IMR-90 (cell line): ENCODE data around the gene STARD4. TPM values are rescaled to one million over a fixed set of nuclear protein-coding genes. Genes with fewer than 3 reads are reported as not detected.

Experiments
- ATAC-seq: fragments of 200-7000 bp; cut with Tn5 transposase; 2 replicates; pipeline ENCODE4 v1.9.1; 2020; ENCODE audit warnings: low read depth, mild to moderate bottlenecking, moderate library complexity
- BruUV-seq: library from RNA; stranded (reverse); fragments of 400-500 nt; replicated peaks from 2 replicates; lab custom pipeline; 2021; lab: Mats Ljungman, UMichigan
- CTCF ChIA-PET: fragments of 300-600 bp; formaldehyde crosslinking; extraction: SDS; loops from one replicate; lab custom pipeline; 2021; ENCODE audit warnings: antibody characterized with exemption; lab: Yijun Ruan, JAX
- POLR2A ChIA-PET: fragments of 300-600 bp; sonication (Branson Sonifier 250); formaldehyde crosslinking; loops from one replicate; lab custom pipeline; 2022; ENCODE audit warnings: antibody characterized with exemption; ENCODE audit not compliant: unreplicated experiment; lab: Charles Lee
- DNase-seq: peaks from one replicate; pipeline ENCODE4 v3.0.0; 2013
- H2AFZ ChIP-seq: replicated peaks from 2 replicates; pipeline ENCODE3; 2013; ENCODE audit warnings: low read length, mild to moderate bottlenecking; ENCODE audit not compliant: poor library complexity
- H2AK5ac ChIP-seq: 2 replicates; pipeline ENCODE4 v1.6.1; 2013; ENCODE audit warnings: low read depth, low read length, inconsistent platforms
- H2AK9ac ChIP-seq: replicated peaks from 2 replicates; pipeline ENCODE3; 2013; ENCODE audit warnings: mild to moderate bottlenecking, low read depth, low read length, moderate library complexity; ENCODE audit not compliant: poor library complexity
- H2BK120ac ChIP-seq: 2 replicates; pipeline ENCODE4 v1.6.1; 2013; ENCODE audit warnings: low read depth, low read length, inconsistent platforms
- H2BK15ac ChIP-seq: 3 replicates; pipeline ENCODE4 v1.6.1; 2013; ENCODE audit warnings: low read depth, low read length, inconsistent platforms
- H2BK20ac ChIP-seq: 2 replicates; pipeline ENCODE4 v1.6.1; 2013; ENCODE audit warnings: low read depth, mild to moderate bottlenecking, inconsistent platforms, low read length, moderate library complexity
- H2BK5ac ChIP-seq: 2 replicates; pipeline ENCODE4 v1.6.1; 2013; ENCODE audit warnings: mild to moderate bottlenecking, low read depth, low read length, inconsistent platforms; ENCODE audit not compliant: poor library complexity, severe bottlenecking
- H3K14ac ChIP-seq: replicated peaks from 2 replicates; pipeline ENCODE4 v1.6.1; 2013; ENCODE audit warnings: low read depth, low read length, inconsistent platforms
- H3K18ac ChIP-seq: 2 replicates; pipeline ENCODE4 v1.6.1; 2013; ENCODE audit warnings: low read depth, low read length, control low read depth
- H3K23ac ChIP-seq: 2 replicates; pipeline ENCODE4 v1.6.1; 2013; ENCODE audit warnings: low read depth, low read length, inconsistent platforms
- H3K27ac ChIP-seq: 2 replicates; pipeline ENCODE4 v1.5.1; 2013; ENCODE audit warnings: mild to moderate bottlenecking, control low read depth, low read length; ENCODE audit not compliant: insufficient read depth
- H3K27me3 ChIP-seq: 2 replicates; pipeline ENCODE4 v1.6.1; 2013; ENCODE audit warnings: low read length; ENCODE audit not compliant: control insufficient read depth, insufficient read depth
- H3K36me3 ChIP-seq: 2 replicates; pipeline ENCODE4 v1.6.1; 2013; ENCODE audit warnings: low read length, mixed read lengths; ENCODE audit not compliant: control insufficient read depth, insufficient read depth
- H3K4ac ChIP-seq: 2 replicates; pipeline ENCODE4 v1.6.1; 2013; ENCODE audit warnings: low read depth, low read length, inconsistent platforms
- H3K4me1 ChIP-seq: 2 replicates; pipeline ENCODE4 v1.6.1; 2013; ENCODE audit warnings: low read length, mixed read lengths; ENCODE audit not compliant: control insufficient read depth, insufficient read depth
- H3K4me2 ChIP-seq: 2 replicates; pipeline ENCODE4 v1.6.1; 2013; ENCODE audit warnings: low read depth, mild to moderate bottlenecking, control low read depth, low read length, moderate library complexity
- H3K4me3 ChIP-seq: 2 replicates; pipeline ENCODE4 v1.5.1; 2013; ENCODE audit warnings: low read depth, mild to moderate bottlenecking, control low read depth, low read length, moderate library complexity; ENCODE audit not compliant: insufficient read depth
- H3K56ac ChIP-seq: 2 replicates; pipeline ENCODE4 v1.6.1; 2013; ENCODE audit warnings: low read length, inconsistent platforms; ENCODE audit not compliant: insufficient read depth; ENCODE audit errors: extremely low read depth
- H3K79me1 ChIP-seq, 2 experiments: 2 replicates each; pipeline ENCODE4 v1.6.1; 2013; ENCODE audit warnings: low read length in 2 of 2, inconsistent platforms in 1 of 2, low read depth in 1 of 2
- H3K9ac ChIP-seq: 2 replicates; pipeline ENCODE4 v1.6.1; 2013; ENCODE audit warnings: low read depth, low read length, control low read depth
- H3K9me1 ChIP-seq: 2 replicates; pipeline ENCODE4 v1.6.1; 2013; ENCODE audit warnings: low read length, inconsistent platforms; ENCODE audit not compliant: insufficient read depth
- H3K9me3 ChIP-seq: 2 replicates; pipeline ENCODE4 v1.6.1; 2013; ENCODE audit warnings: low read length; ENCODE audit not compliant: control insufficient read depth, insufficient read depth
- H4K20me1 ChIP-seq: 2 replicates; pipeline ENCODE4 v1.6.1; 2013; ENCODE audit warnings: low read length, inconsistent platforms; ENCODE audit not compliant: insufficient read depth
- H4K5ac ChIP-seq: 2 replicates; pipeline ENCODE4 v1.6.1; 2013; ENCODE audit warnings: mild to moderate bottlenecking, low read depth, low read length, control low read depth
- H4K8ac ChIP-seq, 2 experiments: 2 replicates each; pipeline ENCODE4 v1.6.1; 2013; ENCODE audit warnings: low read depth in 2 of 2, low read length in 2 of 2, control low read depth in 1 of 2, inconsistent platforms in 1 of 2
- H4K91ac ChIP-seq: 2 replicates; pipeline ENCODE4 v1.6.1; 2013; ENCODE audit warnings: low read depth, low read length, inconsistent platforms; ENCODE audit not compliant: insufficient read depth
- BHLHE40 ChIP-seq: fragments of 150-350 bp; IDR thresholded peaks from 2 replicates; pipeline ENCODE4 v1.6.1; 2016; ENCODE audit warnings: mild to moderate bottlenecking, low read depth, low read length
- RAD21 ChIP-seq: IDR thresholded peaks from 2 replicates; pipeline ENCODE4 v1.6.1; 2012; ENCODE audit warnings: low read length, improper control_type of control experiment
- dilution Hi-C: fragments of 300-500 bp; cut with HindIII; formaldehyde crosslinking; loops from one replicate; pipeline ENCODE4 v1.14.3; 2018; ENCODE audit warnings: low sequenced_read_pairs; ENCODE audit not compliant: unreplicated experiment
- in situ Hi-C: fragments of 300-500 bp; cut with MboI; formaldehyde crosslinking; loops from 3 replicates; pipeline ENCODE4 v1.14.3; 2019; ENCODE audit warnings: low sequenced_read_pairs, inconsistent platforms, mixed read lengths
- intact Hi-C: fragments of 100-400 bp; cut with micrococcal nuclease; formaldehyde crosslinking; loops from 2 replicates; pipeline ENCODE4 v1.10.0; 2022
- polyA plus RNA-seq, 3 experiments: library from polyadenylated mRNA; depleted of rRNA; stranded (reverse); fragments of >200 nt; gene quantifications; 2 replicates each; pipeline ENCODE4 v1.2.3, GENCODE V29; 2012; ENCODE audit warnings: low replicate concordance in 1 of 3
- total RNA-seq: library from RNA; depleted of rRNA; stranded (reverse); fragments of >200 nt; gene quantifications from 2 replicates; pipeline ENCODE4 v1.2.3, GENCODE V29; 2012

The STARD4 gene
- total and polyA plus RNA-seq, 2 of the 4 experiments (the other 2 are of a cell fraction) = 21.5 to 30.3 TPM

- BruUV-seq = no TSS peak
- Histone ChIP-seq H4K8ac (no peak overlapping the region), H4K91ac (no peak overlapping the region), H4K20me1 (no peaks in the 10 kb centered on the region), H3K9me1 (no peaks in the 10 kb centered on the region), H3K4me3 (no peak overlapping the region), H2AK5ac (no peak overlapping the region), H3K9ac (no peak overlapping the region), H3K18ac (no peak overlapping the region), H3K36me3 (no peaks in the 10 kb centered on the region), H2BK5ac (no peak overlapping the region), H3K79me1 (no peaks in the 10 kb centered on the region), H2AFZ (no peak overlapping the region), H3K4me1 (peaks cover 2% of the 10 kb centered on the region; the same call in 1 of the 2 replicates), H2BK20ac (no peak overlapping the region), H3K56ac (no peak overlapping the region), H2AK9ac (no peak overlapping the region), H3K14ac (no peak overlapping the region), H2BK15ac (no peak overlapping the region), H4K5ac (no peak overlapping the region), H3K9me3 (no peaks in the 10 kb centered on the region), H3K4me2 (no peak overlapping the region), H3K4ac (no peak overlapping the region), H3K23ac (no peak overlapping the region), H3K27me3 (no peaks in the 10 kb centered on the region), H2BK120ac (no peak overlapping the region), H3K27ac (no peak overlapping the region)
- intact Hi-C loops = loop anchor here (5.0 to 10.0 kb wide), 2 partner anchors 83 to 295 kb away; no protein-coding TSS in a partner anchor
- dilution Hi-C loops = no loop called here
- ATAC-seq (no peak), DNase-seq (no peak)
- TF ChIP-seq RAD21 (no peak), BHLHE40 (no peak)
- CTCF ChIA-PET = no interaction called here
- in situ Hi-C loops = no loop called here
- POLR2A ChIA-PET = no interaction called here
Observed at GRCh38 chr5:111559680-111560079, 47.3 kb upstream of the STARD4 start.
